HG03575 (cell line): ENCODE measurements around the gene RBM15B.

Experiments used
- ATAC-seq: cut with Tn5 transposase; IDR thresholded peaks from one replicate; pipeline ENCODE4 v1.9.1; 2021; ENCODE audit not compliant: unreplicated experiment, insufficient number of reproducible peaks, low FRiP score; ENCODE audit errors: extremely low read depth

Gene RBM15B

GRCh38 chr3:51429138-51429537 is 38.1 kb downstream of the RBM15B start:
- no peak for ATAC-seq

GRCh38 chr3:51434110-51434509 is 43.0 kb downstream of the RBM15B start:
- no peak for ATAC-seq

GRCh38 chr3:51434746-51435327 is 43.8 kb downstream of the RBM15B start:
- ATAC-seq: no peak

GRCh38 chr3:51436998-51437639 is 46.0 kb downstream of the RBM15B start:
- no peak for ATAC-seq

- no peak for ATAC-seq
These were observed 50.4 kb downstream of the RBM15B start for GRCh38 chr3:51441282-51442030.

- ATAC-seq: no peak
These were observed 54.6 kb downstream of the RBM15B start for GRCh38 chr3:51445544-51446280.
